ENCODE data around the gene ZKSCAN5. TPM values are rescaled to one million over a fixed set of nuclear protein-coding genes. Genes with fewer than 3 reads are reported as not detected.
"Not testable (repeated sequence)": the region's sequence is repeated elsewhere in the genome, so short reads cannot be mapped to it uniquely, and the experiment has no call there.

ZKSCAN5 gene
- total and polyA plus RNA-seq, 8 donors: 6.7 to 16.2 (median 15.3) TPM

DNA sequence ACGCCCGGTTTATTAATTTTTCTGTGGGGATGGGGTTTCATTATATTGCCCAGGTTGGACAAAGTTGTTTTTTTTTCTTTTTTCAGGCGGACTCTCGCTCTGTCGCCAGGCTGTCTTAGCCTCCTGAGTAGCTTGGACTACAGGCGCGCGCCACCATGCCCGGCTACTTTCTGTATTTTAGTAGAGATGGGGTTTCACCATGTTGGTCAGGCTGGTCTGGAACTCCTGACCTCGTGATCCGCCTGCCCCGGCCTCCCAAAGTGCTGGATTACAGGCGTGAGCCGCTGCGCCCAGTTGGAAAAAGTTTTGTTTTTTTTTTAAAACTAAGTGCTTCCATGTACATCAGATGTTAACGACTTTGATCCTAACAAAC lies 3.8 kb upstream of the ZKSCAN5 start:
- intact Hi-C loops (cut with DNase I): no loop called here
- no peak for ATAC-seq
- no peak for DNase-seq

DNA sequence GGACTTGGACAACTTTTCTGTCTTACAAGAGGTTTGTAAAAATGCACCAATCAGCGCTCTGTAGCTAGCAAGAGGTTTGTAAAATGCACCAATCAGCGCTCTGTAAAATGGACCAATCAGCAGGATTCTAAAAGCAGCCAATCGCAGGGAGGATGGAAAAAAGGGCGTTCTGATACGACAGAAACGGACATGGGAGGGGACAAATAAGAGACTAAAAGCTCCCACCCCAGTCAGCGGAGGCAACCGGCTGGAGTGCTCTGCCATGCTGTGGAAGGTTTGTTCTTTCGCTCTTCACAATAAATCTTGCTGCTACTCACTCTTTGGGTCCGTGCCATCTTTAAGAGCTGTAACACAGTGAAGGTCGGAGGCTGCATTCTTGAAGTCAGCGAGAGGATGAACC lies 3.2 kb upstream of the ZKSCAN5 start:
- DNase-seq; H3K9me3 ChIP-seq; ATAC-seq; H3K27me3 ChIP-seq; intact Hi-C loops (cut with DNase I); H3K27ac ChIP-seq: not testable (repeated sequence)
- H3K36me3 ChIP-seq: peaks cover 0 to 25% of the 10 kb centered on the region in 2 donors
- H3K4me1 ChIP-seq: peaks cover 21 to 51% of the 10 kb centered on the region in 2 donors
- peak overlapping the region in 1 of 2 donors; percentile 98 for H3K4me3 ChIP-seq

More for the DNA sequence above, 3.8 kb upstream of the ZKSCAN5 start:
- Histone ChIP-seq H3K27ac (peak overlapping the region; percentile 97 to 99), H3K36me3 (peaks cover 0 to 31% of the 10 kb centered on the region in 2 donors), H3K4me1 (peaks cover 15 to 47% of the 10 kb centered on the region in 2 donors), H3K27me3 (no peaks in the 10 kb centered on the region), H3K4me3 (peak overlapping the region; percentile 97 to 98), H3K9me3 (no peaks in the 10 kb centered on the region)
- no peak for TF ChIP-seq CTCF (IDR thresholded peaks at IDR 0.05)

- Histone ChIP-seq H3K27ac (peak overlapping the region; percentile 87 to 90), H3K9me3 (no peaks in the 10 kb centered on the region), H3K36me3 (no peaks in the 10 kb centered on the region), H3K27me3 (no peaks in the 10 kb centered on the region), H3K4me1 (peaks cover 22 to 47% of the 10 kb centered on the region in 2 donors), H3K4me3 (peak overlapping the region; percentile 71 to 86)
- intact Hi-C loops (cut with DNase I): no loop called here
- DNase-seq (peak in 1 of 4 donors; percentile 98), ATAC-seq (no peak)
- TF ChIP-seq CTCF (IDR thresholded peaks at IDR 0.05): no peak
Measured at GRCh38 chr7:99504281-99504602, 220 bp upstream of the ZKSCAN5 start.

DNA sequence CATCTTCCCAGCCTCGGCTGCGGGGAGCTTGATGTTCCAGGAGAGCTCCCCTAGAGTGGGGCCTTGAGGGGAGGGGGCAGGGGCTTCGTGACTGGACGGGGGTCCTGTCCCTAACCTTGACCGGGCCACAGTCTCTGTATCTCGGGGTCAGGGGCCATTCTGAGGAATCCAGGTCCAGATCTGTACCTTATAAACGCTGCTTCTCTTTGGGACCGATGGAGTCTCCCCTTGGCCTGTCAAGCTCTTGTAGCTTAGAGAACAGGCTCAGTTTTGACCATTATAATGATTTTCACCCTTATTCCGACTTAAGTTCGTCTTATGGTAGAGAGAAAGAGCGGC lies 831 bp downstream of the ZKSCAN5 start:
- DNase-seq (no peak), ATAC-seq (peak; percentile 0)
- H3K4me3 ChIP-seq: peak overlapping the region; percentile 71 to 86
- peaks cover 0 to 9% of the 10 kb centered on the region in 2 donors for H3K36me3 ChIP-seq
- no peak for TF ChIP-seq CTCF (IDR thresholded peaks at IDR 0.05)
- H3K9me3 ChIP-seq: no peaks in the 10 kb centered on the region
- intact Hi-C loops (cut with DNase I): no loop called here
- peak overlapping the region; percentile 87 to 90 for H3K27ac ChIP-seq
- H3K4me1 ChIP-seq: peaks cover 22 to 47% of the 10 kb centered on the region in 2 donors
- no peaks in the 10 kb centered on the region for H3K27me3 ChIP-seq

GRCh38 chr7:99514050-99514449 lies 9.6 kb downstream of the ZKSCAN5 start:
- Histone ChIP-seq H3K27ac (no peak overlapping the region), H3K27me3 (no peaks in the 10 kb centered on the region), H3K4me3 (no peak overlapping the region), H3K9me3 (no peaks in the 10 kb centered on the region), H3K36me3 (peaks cover 4 to 90% of the 10 kb centered on the region in 2 donors), H3K4me1 (no peaks in the 10 kb centered on the region)
- DNase-seq (no peak), ATAC-seq (no peak)
- intact Hi-C loops (cut with DNase I): no loop called here
- no peak for TF ChIP-seq CTCF (IDR thresholded peaks at IDR 0.05)

GRCh38 chr7:99521399-99521798 lies 16.9 kb downstream of the ZKSCAN5 start:
- Histone ChIP-seq H3K27me3 (no peaks in the 10 kb centered on the region), H3K27ac (no peak overlapping the region), H3K36me3 (peaks cover 6 to 78% of the 10 kb centered on the region in 2 donors), H3K4me3 (no peak overlapping the region), H3K4me1 (no peaks in the 10 kb centered on the region), H3K9me3 (no peaks in the 10 kb centered on the region)
- intact Hi-C loops (cut with DNase I): no loop called here
- ATAC-seq (no peak), DNase-seq (no peak)
- TF ChIP-seq CTCF (IDR thresholded peaks at IDR 0.05): no peak

Measured in left lung (tissue), 10 donors.